ENCODE measurements around the gene CLEC4C.

DNA sequence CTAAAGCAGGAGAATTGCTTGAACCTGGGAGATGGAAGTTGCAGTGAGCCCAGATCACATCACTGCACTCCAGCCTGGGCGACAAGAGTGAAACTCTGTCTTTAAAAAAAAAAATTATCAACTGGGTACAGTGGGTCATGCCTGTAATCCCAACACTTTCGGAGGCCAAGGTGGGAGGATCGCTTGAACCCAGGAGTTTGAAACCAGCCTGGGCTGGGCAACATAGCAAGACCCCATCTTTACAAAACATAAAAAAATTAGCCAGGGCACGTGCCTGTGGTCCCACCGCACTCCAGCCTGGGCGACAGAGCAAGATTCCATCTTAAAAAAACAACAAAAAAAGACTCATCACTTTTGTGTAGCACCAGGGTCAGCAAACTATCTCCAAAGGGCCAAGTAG is 34.9 kb upstream of the CLEC4C start:
- TF ChIP-seq, protein P1, sequence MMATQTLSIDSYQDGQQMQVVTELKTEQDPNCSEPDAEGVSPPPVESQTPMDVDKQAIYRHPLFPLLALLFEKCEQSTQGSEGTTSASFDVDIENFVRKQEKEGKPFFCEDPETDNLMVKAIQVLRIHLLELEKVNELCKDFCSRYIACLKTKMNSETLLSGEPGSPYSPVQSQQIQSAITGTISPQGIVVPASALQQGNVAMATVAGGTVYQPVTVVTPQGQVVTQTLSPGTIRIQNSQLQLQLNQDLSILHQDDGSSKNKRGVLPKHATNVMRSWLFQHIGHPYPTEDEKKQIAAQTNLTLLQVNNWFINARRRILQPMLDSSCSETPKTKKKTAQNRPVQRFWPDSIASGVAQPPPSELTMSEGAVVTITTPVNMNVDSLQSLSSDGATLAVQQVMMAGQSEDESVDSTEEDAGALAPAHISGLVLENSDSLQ (IDR thresholded peaks at IDR 0.05) = no peak
- TF ChIP-seq RAD21 (IDR thresholded peaks at IDR 0.05; ENCODE audit: insufficient read depth, low read depth, low read length) = no peak
- no peak for TF ChIP-seq CEBPB (IDR thresholded peaks at IDR 0.05; ENCODE audit: borderline replicate concordance in 1 of 2, low read depth in 2 of 2, low read length in 2 of 2)
- TF ChIP-seq YBX1 (IDR thresholded peaks at IDR 0.05) = no peak
- TF ChIP-seq POLR2A (IDR thresholded peaks at IDR 0.05; ENCODE audit: low read depth, low read length) = no peak
- TF ChIP-seq, protein P2, sequence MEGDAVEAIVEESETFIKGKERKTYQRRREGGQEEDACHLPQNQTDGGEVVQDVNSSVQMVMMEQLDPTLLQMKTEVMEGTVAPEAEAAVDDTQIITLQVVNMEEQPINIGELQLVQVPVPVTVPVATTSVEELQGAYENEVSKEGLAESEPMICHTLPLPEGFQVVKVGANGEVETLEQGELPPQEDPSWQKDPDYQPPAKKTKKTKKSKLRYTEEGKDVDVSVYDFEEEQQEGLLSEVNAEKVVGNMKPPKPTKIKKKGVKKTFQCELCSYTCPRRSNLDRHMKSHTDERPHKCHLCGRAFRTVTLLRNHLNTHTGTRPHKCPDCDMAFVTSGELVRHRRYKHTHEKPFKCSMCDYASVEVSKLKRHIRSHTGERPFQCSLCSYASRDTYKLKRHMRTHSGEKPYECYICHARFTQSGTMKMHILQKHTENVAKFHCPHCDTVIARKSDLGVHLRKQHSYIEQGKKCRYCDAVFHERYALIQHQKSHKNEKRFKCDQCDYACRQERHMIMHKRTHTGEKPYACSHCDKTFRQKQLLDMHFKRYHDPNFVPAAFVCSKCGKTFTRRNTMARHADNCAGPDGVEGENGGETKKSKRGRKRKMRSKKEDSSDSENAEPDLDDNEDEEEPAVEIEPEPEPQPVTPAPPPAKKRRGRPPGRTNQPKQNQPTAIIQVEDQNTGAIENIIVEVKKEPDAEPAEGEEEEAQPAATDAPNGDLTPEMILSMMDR (IDR thresholded peaks at IDR 0.05 in 2 of 3, conservative IDR thresholded peaks at IDR 0.05 in 1 of 3; ENCODE audit: control insufficient read depth in 2 of 3, extremely low read depth in 1 of 3, insufficient read depth in 1 of 3, low read depth in 3 of 3, low read length in 3 of 3) = no peak
- no peak for TF ChIP-seq TCF12 (IDR thresholded peaks at IDR 0.05; ENCODE audit: low read depth, low read length)
- TF ChIP-seq, protein P3, sequence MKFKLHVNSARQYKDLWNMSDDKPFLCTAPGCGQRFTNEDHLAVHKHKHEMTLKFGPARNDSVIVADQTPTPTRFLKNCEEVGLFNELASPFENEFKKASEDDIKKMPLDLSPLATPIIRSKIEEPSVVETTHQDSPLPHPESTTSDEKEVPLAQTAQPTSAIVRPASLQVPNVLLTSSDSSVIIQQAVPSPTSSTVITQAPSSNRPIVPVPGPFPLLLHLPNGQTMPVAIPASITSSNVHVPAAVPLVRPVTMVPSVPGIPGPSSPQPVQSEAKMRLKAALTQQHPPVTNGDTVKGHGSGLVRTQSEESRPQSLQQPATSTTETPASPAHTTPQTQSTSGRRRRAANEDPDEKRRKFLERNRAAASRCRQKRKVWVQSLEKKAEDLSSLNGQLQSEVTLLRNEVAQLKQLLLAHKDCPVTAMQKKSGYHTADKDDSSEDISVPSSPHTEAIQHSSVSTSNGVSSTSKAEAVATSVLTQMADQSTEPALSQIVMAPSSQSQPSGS (IDR thresholded peaks at IDR 0.05; ENCODE audit: low read length) = no peak
